Measurements from ENCODE around the gene GUCY2D.

GUCY2D gene

DNA sequence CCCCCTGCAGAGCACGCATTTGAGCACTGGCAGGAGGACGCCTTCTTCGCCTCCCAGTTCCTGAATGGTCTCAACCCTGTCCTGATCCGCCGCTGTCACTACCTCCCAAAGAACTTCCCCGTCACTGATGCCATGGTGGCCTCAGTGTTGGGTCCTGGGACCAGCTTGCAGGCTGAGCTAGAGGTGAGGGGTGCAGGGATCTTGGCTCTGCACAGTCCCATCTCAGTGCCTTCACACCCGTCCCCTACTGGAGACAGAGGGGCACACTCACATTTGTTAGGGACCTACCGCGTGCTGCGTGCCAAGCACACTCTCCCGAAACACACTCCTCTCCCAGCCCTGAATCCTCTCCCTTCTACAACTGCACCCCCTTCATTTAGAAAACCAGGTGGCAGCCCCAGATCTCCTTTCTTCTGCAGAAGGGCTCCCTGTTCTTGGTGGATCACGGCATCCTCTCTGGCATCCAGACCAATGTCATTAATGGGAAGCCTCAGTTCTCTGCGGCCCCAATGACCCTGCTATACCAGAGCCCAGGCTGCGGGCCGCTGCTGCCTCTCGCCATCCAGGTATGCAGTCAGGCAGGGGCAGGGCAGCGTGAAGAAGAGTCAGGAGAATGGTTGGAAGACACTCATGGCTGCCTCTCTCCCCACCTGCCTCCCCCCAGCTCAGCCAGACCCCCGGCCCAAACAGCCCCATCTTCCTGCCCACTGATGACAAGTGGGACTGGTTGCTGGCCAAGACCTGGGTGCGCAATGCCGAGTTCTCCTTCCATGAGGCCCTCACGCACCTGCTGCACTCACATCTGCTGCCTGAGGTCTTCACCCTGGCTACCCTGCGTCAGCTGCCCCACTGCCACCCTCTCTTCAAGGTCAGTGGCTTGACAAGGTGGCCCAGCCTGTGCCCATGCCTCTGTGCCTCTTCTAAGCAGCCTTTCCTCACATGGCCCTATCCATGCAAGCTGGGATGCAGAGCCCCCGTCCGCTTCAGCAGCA is 42.7 kb downstream of the GUCY2D start:
- CTCF ChIA-PET = no interaction called here
- TF ChIP-seq ELF4 (IDR thresholded peaks at IDR 0.05) (no peak), L3MBTL2 (conservative IDR thresholded peaks at IDR 0.05) (no peak), ARNT (IDR thresholded peaks at IDR 0.05) (no peak), PKNOX1 (IDR thresholded peaks at IDR 0.05) (no peak), SUZ12 (IDR thresholded peaks at IDR 0.05) (no peak), NFRKB (IDR thresholded peaks at IDR 0.05) (no peak), FOXA1 (IDR thresholded peaks at IDR 0.05) (no peak), SP1 (IDR thresholded peaks at IDR 0.05) (no peak), FOXK2 (IDR thresholded peaks at IDR 0.05) (no peak), FOXM1 (IDR thresholded peaks at IDR 0.05; ENCODE audit: borderline replicate concordance) (no peak), LEF1 (IDR thresholded peaks at IDR 0.05; ENCODE audit: borderline replicate concordance) (no peak), TARDBP (IDR thresholded peaks at IDR 0.05) (no peak), HDGF (IDR thresholded peaks at IDR 0.05; ENCODE audit: borderline replicate concordance) (no peak), BHLHE40 (IDR thresholded peaks at IDR 0.05; ENCODE audit: borderline replicate concordance) (no peak), CTBP1 (IDR thresholded peaks at IDR 0.05; ENCODE audit: borderline replicate concordance) (no peak), ZNF384 (IDR thresholded peaks at IDR 0.05) (no peak)
- POLR2A ChIA-PET = no interaction called here
- no peak for DNase-seq (ENCODE audit: extremely low spot score)

DNA sequence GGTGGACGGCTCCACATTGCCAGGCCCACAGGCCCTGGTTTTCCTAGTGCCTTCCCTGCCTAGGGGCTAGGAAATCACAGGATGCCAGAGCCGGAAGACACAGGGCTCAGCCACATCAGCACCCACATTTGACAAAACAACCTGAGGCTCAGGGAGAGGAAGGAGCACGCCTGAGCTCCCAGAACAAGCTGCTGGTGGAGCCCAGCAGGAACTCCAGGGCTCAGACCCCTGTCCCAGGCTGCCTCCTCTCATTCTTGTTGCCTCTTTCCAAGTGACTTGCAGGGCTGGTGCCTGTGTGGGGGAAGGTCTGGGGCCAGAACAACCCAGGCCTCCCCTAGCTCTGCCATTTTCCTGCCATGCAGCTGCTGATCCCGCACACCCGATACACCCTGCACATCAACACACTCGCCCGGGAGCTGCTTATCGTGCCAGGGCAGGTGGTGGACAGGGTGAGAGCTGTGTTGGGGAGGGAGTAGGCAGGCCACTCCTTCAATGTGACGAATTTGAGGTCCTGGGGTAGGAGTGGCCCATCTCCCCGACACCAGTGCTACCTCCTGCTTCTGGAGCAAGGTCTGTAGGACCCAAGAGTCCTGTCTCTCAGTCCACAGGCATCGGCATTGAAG is 44.0 kb downstream of the GUCY2D start:
- ChIA-PET POLR2A (no interaction called here), CTCF (no interaction called here)
- no peak for TF ChIP-seq FOXK2 (IDR thresholded peaks at IDR 0.05)
- no peak for DNase-seq (ENCODE audit: extremely low spot score)

DNA sequence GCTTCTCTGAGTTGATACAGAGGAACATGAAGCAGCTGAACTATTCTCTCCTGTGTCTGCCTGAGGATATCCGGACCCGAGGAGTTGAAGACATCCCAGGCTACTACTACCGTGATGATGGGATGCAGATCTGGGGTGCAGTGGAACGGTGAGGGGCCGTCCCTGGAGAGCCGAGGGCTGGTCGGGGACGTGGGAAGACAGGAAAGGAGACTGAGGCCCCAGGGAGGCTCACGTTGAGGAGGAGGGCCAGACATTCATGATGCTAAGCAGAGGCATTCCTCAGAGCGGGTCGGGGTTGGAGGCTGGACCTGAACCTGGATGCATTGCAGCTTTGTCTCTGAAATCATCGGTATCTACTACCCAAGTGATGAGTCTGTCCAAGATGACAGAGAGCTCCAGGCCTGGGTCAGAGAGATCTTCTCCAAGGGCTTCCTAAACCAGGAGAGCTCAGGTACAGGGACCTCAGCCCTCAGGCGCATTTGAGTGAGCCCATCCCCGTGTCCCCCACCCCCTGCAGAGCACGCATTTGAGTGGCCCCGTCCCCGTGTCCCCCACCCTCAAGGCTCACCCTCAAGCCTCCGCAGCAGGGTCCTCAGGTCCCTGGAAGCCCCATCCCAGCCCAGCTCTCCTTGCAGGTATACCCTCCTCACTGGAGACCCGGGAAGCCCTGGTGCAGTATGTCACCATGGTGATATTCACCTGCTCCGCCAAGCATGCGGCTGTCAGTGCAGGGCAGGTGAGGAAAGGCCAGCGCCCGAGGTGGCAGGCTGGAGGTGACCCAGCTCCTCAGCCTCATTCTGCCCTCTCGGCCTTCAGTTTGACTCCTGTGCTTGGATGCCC is 44.7 kb downstream of the GUCY2D start:
- DNase-seq (ENCODE audit: extremely low spot score) = no peak
- ChIA-PET POLR2A (no interaction called here), CTCF (no interaction called here)
- no peak for TF ChIP-seq L3MBTL2 (conservative IDR thresholded peaks at IDR 0.05)
- TF ChIP-seq NFRKB (IDR thresholded peaks at IDR 0.05) = no peak
- TF ChIP-seq FOXA1 (IDR thresholded peaks at IDR 0.05) = no peak
- no peak for TF ChIP-seq ELF4 (IDR thresholded peaks at IDR 0.05)
- TF ChIP-seq ARNT (IDR thresholded peaks at IDR 0.05) = no peak
- TF ChIP-seq CTBP1 (IDR thresholded peaks at IDR 0.05; ENCODE audit: borderline replicate concordance) = no peak
- no peak for TF ChIP-seq FOXK2 (IDR thresholded peaks at IDR 0.05)
- TF ChIP-seq FOXM1 (IDR thresholded peaks at IDR 0.05; ENCODE audit: borderline replicate concordance) = no peak
- TF ChIP-seq PKNOX1 (IDR thresholded peaks at IDR 0.05) = no peak
- TF ChIP-seq SUZ12 (IDR thresholded peaks at IDR 0.05) = no peak
- no peak for TF ChIP-seq ZNF384 (IDR thresholded peaks at IDR 0.05)
- no peak for TF ChIP-seq TARDBP (IDR thresholded peaks at IDR 0.05)
- TF ChIP-seq LEF1 (IDR thresholded peaks at IDR 0.05; ENCODE audit: borderline replicate concordance) = no peak

- ChIA-PET CTCF (no interaction called here), POLR2A (no interaction called here)
Measured at GRCh38 chr17:8047769-8048110, 45.3 kb downstream of the GUCY2D start.

DNA sequence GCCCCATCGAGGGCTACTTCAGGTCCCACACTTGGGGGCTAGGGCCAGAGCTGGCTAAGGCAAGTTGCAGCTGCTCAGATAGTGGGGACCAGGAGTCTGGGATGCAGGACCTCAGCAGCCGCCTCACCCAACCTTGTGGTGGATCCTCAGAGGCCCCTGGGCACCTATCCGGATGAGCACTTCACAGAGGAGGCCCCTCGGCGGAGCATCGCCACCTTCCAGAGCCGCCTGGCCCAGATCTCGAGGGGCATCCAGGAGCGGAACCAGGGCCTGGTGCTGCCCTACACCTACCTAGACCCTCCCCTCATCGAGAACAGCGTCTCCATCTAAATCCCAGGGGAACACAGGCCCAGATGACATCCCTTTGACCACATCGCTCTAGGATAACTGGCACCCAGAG is 45.8 kb downstream of the GUCY2D start:
- no peak for DNase-seq (ENCODE audit: extremely low spot score)
- ChIA-PET CTCF (no interaction called here), POLR2A (no interaction called here)
- TF ChIP-seq NFRKB (IDR thresholded peaks at IDR 0.05) (no peak), ELF4 (IDR thresholded peaks at IDR 0.05) (no peak), BHLHE40 (IDR thresholded peaks at IDR 0.05; ENCODE audit: borderline replicate concordance) (no peak), ARNT (IDR thresholded peaks at IDR 0.05) (no peak), FOXK2 (IDR thresholded peaks at IDR 0.05) (no peak), FOXA1 (IDR thresholded peaks at IDR 0.05) (no peak), FOXM1 (IDR thresholded peaks at IDR 0.05; ENCODE audit: borderline replicate concordance) (no peak), SP1 (IDR thresholded peaks at IDR 0.05) (no peak), LEF1 (IDR thresholded peaks at IDR 0.05; ENCODE audit: borderline replicate concordance) (no peak), CTBP1 (IDR thresholded peaks at IDR 0.05; ENCODE audit: borderline replicate concordance) (no peak)

More at GRCh38 chr17:8047769-8048110, 45.3 kb downstream of the GUCY2D start:
- no peak for DNase-seq (ENCODE audit: extremely low spot score)
- no peak for TF ChIP-seq ELF4 (IDR thresholded peaks at IDR 0.05)
- no peak for TF ChIP-seq PKNOX1 (IDR thresholded peaks at IDR 0.05)
- TF ChIP-seq ARNT (IDR thresholded peaks at IDR 0.05) = no peak
- no peak for TF ChIP-seq TARDBP (IDR thresholded peaks at IDR 0.05)
- no peak for TF ChIP-seq FOXK2 (IDR thresholded peaks at IDR 0.05)
- TF ChIP-seq LEF1 (IDR thresholded peaks at IDR 0.05; ENCODE audit: borderline replicate concordance) = no peak
- no peak for TF ChIP-seq NFRKB (IDR thresholded peaks at IDR 0.05)
- no peak for TF ChIP-seq CTBP1 (IDR thresholded peaks at IDR 0.05; ENCODE audit: borderline replicate concordance)
- no peak for TF ChIP-seq FOXA1 (IDR thresholded peaks at IDR 0.05)
